H1 (cell line): ENCODE measurements around the gene GUCY2F. TPM values are rescaled to one million over a fixed set of nuclear protein-coding genes. Genes with fewer than 3 reads are reported as not detected.
A peak's percentile ranks its signal among the peaks of the same experiment; 100 is the strongest.

Source experiments
- CTCF ChIA-PET: fragments of 300-600 bp; sonication (Branson Sonifier 250); formaldehyde crosslinking; loops from one replicate; lab custom pipeline; 2021; ENCODE audit not compliant: partially characterized antibody; lab: Charles Lee
- POLR2A ChIA-PET: fragments of 300-600 bp; sonication (Branson Sonifier 250); formaldehyde crosslinking; loops from one replicate; lab custom pipeline; 2021; ENCODE audit warnings: inconsistent platforms; ENCODE audit not compliant: partially characterized antibody; lab: Charles Lee
- DNase-seq, 2 experiments: peaks; one replicate each; pipeline versions ENCODE4 v3.0.0 to v3.0.0-alpha.2; 2010 to 2022; ENCODE audit warnings: low spot score in 2 of 2, low read depth in 1 of 2, mixed read lengths in 1 of 2
- FAIRE-seq: peaks from 2 replicates; lab custom pipeline; 2011; peaks lifted over from hg19 to GRCh38; lab: Jason Lieb, UNC
- H2AFZ ChIP-seq: 2 replicates; pipeline ENCODE4 v1.8.1; 2012; ENCODE audit warnings: low read length, inconsistent platforms
- H2AK5ac ChIP-seq: 2 replicates; pipeline ENCODE4 v1.6.1; 2013; ENCODE audit warnings: low read depth, low read length
- H2BK120ac ChIP-seq: replicated peaks from 2 replicates; pipeline ENCODE3; 2013; ENCODE audit warnings: low read depth, low read length, inconsistent platforms
- H2BK12ac ChIP-seq: 2 replicates; pipeline ENCODE4 v1.6.1; 2013; ENCODE audit warnings: low read depth, low read length
- H2BK15ac ChIP-seq: 2 replicates; pipeline ENCODE4 v1.6.1; 2013; ENCODE audit warnings: low read length
- H2BK20ac ChIP-seq: 2 replicates; pipeline ENCODE4 v1.6.1; 2013; ENCODE audit warnings: low read length
- H2BK5ac ChIP-seq: 2 replicates; pipeline ENCODE4 v1.6.1; 2013; ENCODE audit warnings: low read depth, low read length
- H3K14ac ChIP-seq: 2 replicates; pipeline ENCODE4 v1.6.1; 2013; ENCODE audit warnings: inconsistent platforms; ENCODE audit not compliant: insufficient read length
- H3K18ac ChIP-seq: 2 replicates; pipeline ENCODE4 v1.6.1; 2013; ENCODE audit warnings: low read length; ENCODE audit errors: extremely low read depth
- H3K23ac ChIP-seq: 2 replicates; pipeline ENCODE4 v1.6.1; 2013; ENCODE audit warnings: inconsistent platforms; ENCODE audit not compliant: insufficient read length
- H3K23me2 ChIP-seq: 2 replicates; pipeline ENCODE4 v1.6.1; 2013; ENCODE audit warnings: low read depth, low read length
- H3K27ac ChIP-seq: 2 replicates; pipeline ENCODE4 v1.6.1; 2011; ENCODE audit warnings: low read depth, low read length, inconsistent platforms
- H3K27me3 ChIP-seq, 4 experiments: replicated peaks in 1 of 4; 1 replicate in 1 of 4; 2 replicates in 3 of 4; pipeline versions ENCODE4 v1.6.1 to v1.8.1; 2011 to 2013; ENCODE audit warnings: low read length in 3 of 4, mild to moderate bottlenecking in 3 of 4, inconsistent platforms in 2 of 4, mixed read lengths in 2 of 4, moderate library complexity in 1 of 4; ENCODE audit not compliant: control insufficient read depth in 3 of 4, insufficient read depth in 3 of 4; ENCODE audit errors: extremely low read depth in 1 of 4
- H3K36me3 ChIP-seq, 4 experiments: 2 replicates each; pipeline versions ENCODE4 v1.6.1 to v1.8.1; 2011 to 2013; ENCODE audit warnings: mild to moderate bottlenecking in 4 of 4, low read length in 3 of 4, moderate library complexity in 2 of 4, control low read depth in 1 of 4, inconsistent platforms in 1 of 4; ENCODE audit not compliant: insufficient read depth in 4 of 4, control insufficient read depth in 2 of 4
- H3K4ac ChIP-seq: replicated peaks from 2 replicates; pipeline ENCODE3; 2013; ENCODE audit warnings: low read length, low read depth, mixed read lengths, inconsistent platforms; ENCODE audit not compliant: insufficient read length
- H3K4me1 ChIP-seq, 4 experiments: replicated peaks in 1 of 4; 1 replicate in 1 of 4; 2 replicates in 3 of 4; pipeline versions ENCODE4 v1.6.1 to v1.8.1; 2011 to 2013; ENCODE audit warnings: low read length in 3 of 4, inconsistent platforms in 2 of 4, mixed read lengths in 1 of 4; ENCODE audit not compliant: insufficient read depth in 4 of 4, control insufficient read depth in 3 of 4
- H3K4me2 ChIP-seq, 2 experiments: 2 replicates each; pipeline versions ENCODE4 v1.6.1 to v1.8.1; 2011 to 2013; ENCODE audit warnings: low read depth in 2 of 2, low read length in 2 of 2, control low read depth in 1 of 2, inconsistent platforms in 1 of 2, mild to moderate bottlenecking in 1 of 2; ENCODE audit not compliant: insufficient read depth in 1 of 2
- H3K4me3 ChIP-seq, 4 experiments: fragments of 200-600, 300-600 bp in 1 of 4; sonication (generic), shearing (Covaris generic), sonication (Bioruptor Twin) in 1 of 4; 2 replicates each; pipeline versions ENCODE4 v1.5.1 to v1.8.1; 2011 to 2016; ENCODE audit warnings: low read length in 4 of 4, low read depth in 3 of 4, control low read depth in 2 of 4, inconsistent platforms in 2 of 4, mild to moderate bottlenecking in 2 of 4, mixed read lengths in 1 of 4, moderate library complexity in 1 of 4; ENCODE audit not compliant: insufficient read depth in 2 of 4; ENCODE audit errors: extremely low read depth in 1 of 4
- H3K56ac ChIP-seq: replicated peaks from 2 replicates; pipeline ENCODE3; 2013; ENCODE audit warnings: low read depth, mild to moderate bottlenecking, mixed read lengths, low read length, inconsistent platforms; ENCODE audit not compliant: insufficient read length
- H3K79me1 ChIP-seq: 2 replicates; pipeline ENCODE4 v1.6.1; 2013; ENCODE audit warnings: low read depth, low read length, control low read depth
- H3K79me2 ChIP-seq, 2 experiments: 2 replicates each; pipeline versions ENCODE4 v1.6.1 to v1.8.1; 2012 to 2013; ENCODE audit warnings: low read length in 2 of 2, mild to moderate bottlenecking in 2 of 2, inconsistent platforms in 1 of 2; ENCODE audit not compliant: insufficient read depth in 2 of 2, control insufficient read depth in 1 of 2
- H3K9ac ChIP-seq, 4 experiments: replicated peaks in 1 of 4; 1 replicate in 1 of 4; 2 replicates in 3 of 4; pipeline versions ENCODE4 v1.6.1 to v1.8.1; 2011 to 2013; ENCODE audit warnings: low read depth in 3 of 4, low read length in 3 of 4, control low read depth in 2 of 4, mild to moderate bottlenecking in 2 of 4, moderate library complexity in 2 of 4, inconsistent platforms in 1 of 4; ENCODE audit errors: extremely low read depth in 1 of 4
- H3K9me3 ChIP-seq, 2 experiments: 2 replicates each; pipeline versions ENCODE4 v1.6.1 to v1.8.1; 2012 to 2013; ENCODE audit warnings: mild to moderate bottlenecking in 2 of 2, moderate library complexity in 2 of 2, control low read depth in 1 of 2, inconsistent platforms in 1 of 2, low read depth in 1 of 2, low read length in 1 of 2, mixed read lengths in 1 of 2; ENCODE audit not compliant: insufficient read depth in 2 of 2
- H4K20me1 ChIP-seq, 2 experiments: replicated peaks in 1 of 2; 2 replicates each; pipeline versions ENCODE3 to v1.8.1; 2011 to 2013; ENCODE audit warnings: inconsistent platforms in 2 of 2, low read length in 2 of 2, mild to moderate bottlenecking in 1 of 2; ENCODE audit not compliant: insufficient read depth in 2 of 2, control insufficient read depth in 1 of 2
- H4K5ac ChIP-seq: 2 replicates; pipeline ENCODE4 v1.6.1; 2013; ENCODE audit warnings: low read length, low read depth, mixed read lengths, inconsistent platforms; ENCODE audit not compliant: insufficient read length
- H4K8ac ChIP-seq: 2 replicates; pipeline ENCODE4 v1.8.0; 2013; ENCODE audit warnings: mild to moderate bottlenecking, moderate library complexity, low read length, inconsistent platforms; ENCODE audit not compliant: insufficient read depth; ENCODE audit errors: extremely low read depth
- H4K91ac ChIP-seq: replicated peaks from 2 replicates; pipeline ENCODE3; 2013; ENCODE audit warnings: low read length, mixed read lengths, inconsistent platforms; ENCODE audit not compliant: insufficient read length
- ATF2 ChIP-seq: IDR thresholded peaks from 2 replicates; pipeline ENCODE4 v1.6.1; 2012; ENCODE audit warnings: low read length, inconsistent platforms
- CTCF ChIP-seq, 3 experiments: IDR thresholded peaks; 1 replicate in 2 of 3; 2 replicates in 1 of 3; pipeline versions ENCODE4 v1.5.1 to v1.6.1; 2011; ENCODE audit warnings: low read length in 3 of 3, mild to moderate bottlenecking in 3 of 3, inconsistent platforms in 2 of 3, low read depth in 1 of 3, moderate library complexity in 1 of 3; ENCODE audit not compliant: insufficient read depth in 1 of 3; ENCODE audit errors: control extremely low read depth in 1 of 3
- KDM4A ChIP-seq: IDR thresholded peaks from one replicate; pipeline ENCODE4 v1.7.1; 2012; ENCODE audit warnings: low read depth, mild to moderate bottlenecking, moderate library complexity, low read length, inconsistent platforms; ENCODE audit not compliant: severe bottlenecking
- MAX ChIP-seq: IDR thresholded peaks from 2 replicates; pipeline ENCODE4 v1.6.1; 2012; ENCODE audit warnings: inconsistent platforms
- NRF1 ChIP-seq: IDR thresholded peaks from 2 replicates; pipeline ENCODE4 v1.6.1; 2011; ENCODE audit warnings: mild to moderate bottlenecking, low read depth, low read length, improper control_type of control experiment
- RBBP5 ChIP-seq: IDR thresholded peaks from 2 replicates; pipeline ENCODE4 v1.7.1; 2012; ENCODE audit warnings: low read depth, mild to moderate bottlenecking, inconsistent platforms, low read length, moderate library complexity, borderline replicate concordance
- TCF12 ChIP-seq: IDR thresholded peaks from 2 replicates; pipeline ENCODE4 v1.6.1; 2011; ENCODE audit warnings: low read depth, mild to moderate bottlenecking, low read length
- ZNF274 ChIP-seq: IDR thresholded peaks from 2 replicates; pipeline ENCODE4 v1.7.0; 2012; ENCODE audit warnings: low read length, borderline replicate concordance; ENCODE audit errors: extremely low read depth
- WGBS, 2 experiments: shearing (Covaris generic) in 1 of 2; methylation state at CpG; one replicate each; pipeline versions ENCODE4 v1.1.6 to v1.1.7; 2013 to 2015; ENCODE audit warnings: low lambda C conversion rate in 2 of 2, mixed read lengths in 2 of 2, inconsistent platforms in 1 of 2, low coverage in 1 of 2, missing lambda C conversion rate in 1 of 2; ENCODE audit not compliant: insufficient replicate concordance in 2 of 2, insufficient coverage in 1 of 2, insufficient read length in 1 of 2; ENCODE audit errors: extremely low coverage in 1 of 2, missing lambda C conversion rate in 1 of 2; 5-methylcytosine and 5-hydroxymethylcytosine counted together
- polyA plus RNA-seq, 7 experiments: library from polyadenylated mRNA; depleted of rRNA in 3 of 7; stranded (reverse) in 5 of 7; unstranded in 2 of 7; fragments of >200 nt in 5 of 7; fragments of 200-250 nt in 2 of 7; gene quantifications; 1 replicate in 5 of 7; 2 replicates in 1 of 7; 4 replicates in 1 of 7; pipeline versions ENCODE4 v1.2.1 to v1.2.3, GENCODE V29; 2011 to 2013; ENCODE audit warnings: missing spikeins in 2 of 7, mixed read lengths in 2 of 7
- total RNA-seq: library from RNA; stranded (reverse); fragmentation: NEBNext Ultra II Directional; extraction: Animal tissue kit (Norgen Biotek cat#: 25700); gene quantifications from 2 replicates; pipeline ENCODE4 v1.2.1, GENCODE V29; 2021

Gene GUCY2F
- total and polyA plus RNA-seq, 2 of the 8 experiments (the other 6 are each of a cell fraction or from before 2014, with no cell fraction given): 0.02 TPM; not detected in 1

GRCh38 chrX:109374262-109374960 is 107.5 kb downstream of the GUCY2F start:
- no peak overlapping the region for H2AK5ac ChIP-seq
- no peaks in the 10 kb centered on the region for H3K79me1 ChIP-seq
- H3K4me2 ChIP-seq: no peak overlapping the region; a peak in 1 of 4 replicates
- H2BK5ac ChIP-seq: no peak overlapping the region
- peak overlapping the region; percentile 59 for H3K4ac ChIP-seq
- no peaks in the 10 kb centered on the region for H4K20me1 ChIP-seq
- H2BK12ac ChIP-seq: no peak overlapping the region
- no peaks in the 10 kb centered on the region for H3K27me3 ChIP-seq
- ChIA-PET POLR2A (no interaction called here), CTCF (no interaction called here)
- no peaks in the 10 kb centered on the region for H3K23me2 ChIP-seq
- 29% methylated on average over 1 of the region's 1 CpG; no CpG with 5 or more reads in 1 of the 2 experiments for WGBS, 2 experiments
- H2BK120ac ChIP-seq: no peak overlapping the region
- FAIRE-seq: peak; percentile 19
- H2BK20ac ChIP-seq: no peak overlapping the region
- no peaks in the 10 kb centered on the region for H3K9me3 ChIP-seq
- H4K8ac ChIP-seq: no peak overlapping the region
- H3K18ac ChIP-seq: no peak overlapping the region
- H3K9ac ChIP-seq: no peak overlapping the region
- no peak overlapping the region for H2BK15ac ChIP-seq
- no peak overlapping the region for H3K23ac ChIP-seq
- H2AFZ ChIP-seq: no peak overlapping the region
- H4K91ac ChIP-seq: no peak overlapping the region
- H3K4me1 ChIP-seq: peaks cover 0 to 5% (median 1%) of the 10 kb centered on the region in 4 experiments; a peak in 1 of 7 replicates
- no peaks in the 10 kb centered on the region for H3K79me2 ChIP-seq
- H3K4me3 ChIP-seq: no peak overlapping the region
- DNase-seq: no peak
- H3K14ac ChIP-seq: no peak overlapping the region
- no peaks in the 10 kb centered on the region for H3K36me3 ChIP-seq
- no peak overlapping the region for H3K56ac ChIP-seq
- H3K27ac ChIP-seq: no peak overlapping the region
- H4K5ac ChIP-seq: no peak overlapping the region
- TF ChIP-seq KDM4A: no peak
- no peak for TF ChIP-seq ZNF274
- no peak for TF ChIP-seq NRF1
- no peak for TF ChIP-seq MAX
- TF ChIP-seq TCF12: no peak
- no peak for TF ChIP-seq ATF2
- no peak for TF ChIP-seq CTCF (IDR thresholded peaks at IDR 0.05; ENCODE audit: control extremely low read depth in 1 of 3, insufficient read depth in 1 of 3, low read depth in 1 of 3, low read length in 3 of 3)
- TF ChIP-seq RBBP5: no peak
